Nephron (organoid): ENCODE data around the gene NINL.

Source experiments
- H3K27ac Mint-ChIP-seq, 3 experiments: 2 replicates each; pipeline ENCODE4 v1.8.0; 2020; ENCODE audit warnings: mixed read lengths in 3 of 3, mild to moderate bottlenecking in 2 of 3, moderate library complexity in 1 of 3
- H3K27me3 Mint-ChIP-seq: 2 replicates; pipeline ENCODE4 v1.8.0; 2021; ENCODE audit warnings: low read depth, mild to moderate bottlenecking, moderate library complexity, mixed read lengths
- H3K36me3 Mint-ChIP-seq: 2 replicates; pipeline ENCODE4 v1.8.0; 2020; ENCODE audit warnings: low read depth, mixed read lengths
- H3K4me1 Mint-ChIP-seq: 2 replicates; pipeline ENCODE4 v1.8.0; 2020; ENCODE audit warnings: mixed read lengths
- H3K4me3 Mint-ChIP-seq, 3 experiments: 2 replicates each; pipeline ENCODE4 v1.8.0; 2020; ENCODE audit warnings: mild to moderate bottlenecking in 3 of 3, mixed read lengths in 3 of 3, moderate library complexity in 2 of 3
- H3K9me3 Mint-ChIP-seq: 2 replicates; pipeline ENCODE4 v1.8.0; 2020; ENCODE audit warnings: mixed read lengths
- TF ChIP-seq, protein P1 (sequence below), 3 experiments: fragments of 200-600 bp; sonication (generic); IDR thresholded peaks; one replicate each; pipeline ENCODE4 v1.5.0; 2021; ENCODE audit warnings: antibody characterized with exemption in 3 of 3; ENCODE audit not compliant: unreplicated experiment in 3 of 3

Gene NINL

DNA sequence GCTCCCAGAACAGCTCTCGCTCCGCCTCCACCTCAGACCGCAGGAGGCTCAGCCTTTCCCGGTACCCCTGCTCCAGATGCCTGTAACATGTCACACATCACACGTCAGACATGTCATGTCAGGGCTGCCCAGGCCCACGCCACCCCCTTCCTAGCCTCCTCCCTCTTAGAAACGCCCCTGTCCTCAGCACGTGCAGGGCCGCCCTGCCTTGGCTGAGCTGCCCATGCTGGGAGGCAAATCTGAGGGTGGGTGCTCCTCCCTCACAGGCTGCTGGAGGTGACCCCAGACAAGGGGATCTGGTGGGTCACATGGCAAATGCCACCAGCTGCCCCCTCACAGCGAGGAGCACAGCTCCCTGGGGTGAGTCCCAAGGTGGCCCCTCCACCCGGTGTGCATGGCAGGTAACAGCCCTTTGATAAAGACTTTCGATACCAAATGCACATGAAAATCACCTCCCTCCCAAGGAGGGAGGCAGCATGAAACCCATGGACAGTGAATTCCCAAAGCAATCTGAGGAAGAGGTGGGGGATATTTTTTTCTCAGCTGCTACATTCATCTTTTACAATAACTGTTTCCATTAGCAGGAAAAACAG lies 93.8 kb downstream of the NINL start:
- H3K4me3 Mint-ChIP-seq: no peak overlapping the region
- H3K27me3 Mint-ChIP-seq: no peaks in the 10 kb centered on the region
- peaks cover under 1% of the 10 kb centered on the region for H3K4me1 Mint-ChIP-seq
- no peaks in the 10 kb centered on the region for H3K9me3 Mint-ChIP-seq
- peaks cover 27% of the 10 kb centered on the region for H3K36me3 Mint-ChIP-seq
- no peak overlapping the region for H3K27ac Mint-ChIP-seq
- TF ChIP-seq, protein P1, sequence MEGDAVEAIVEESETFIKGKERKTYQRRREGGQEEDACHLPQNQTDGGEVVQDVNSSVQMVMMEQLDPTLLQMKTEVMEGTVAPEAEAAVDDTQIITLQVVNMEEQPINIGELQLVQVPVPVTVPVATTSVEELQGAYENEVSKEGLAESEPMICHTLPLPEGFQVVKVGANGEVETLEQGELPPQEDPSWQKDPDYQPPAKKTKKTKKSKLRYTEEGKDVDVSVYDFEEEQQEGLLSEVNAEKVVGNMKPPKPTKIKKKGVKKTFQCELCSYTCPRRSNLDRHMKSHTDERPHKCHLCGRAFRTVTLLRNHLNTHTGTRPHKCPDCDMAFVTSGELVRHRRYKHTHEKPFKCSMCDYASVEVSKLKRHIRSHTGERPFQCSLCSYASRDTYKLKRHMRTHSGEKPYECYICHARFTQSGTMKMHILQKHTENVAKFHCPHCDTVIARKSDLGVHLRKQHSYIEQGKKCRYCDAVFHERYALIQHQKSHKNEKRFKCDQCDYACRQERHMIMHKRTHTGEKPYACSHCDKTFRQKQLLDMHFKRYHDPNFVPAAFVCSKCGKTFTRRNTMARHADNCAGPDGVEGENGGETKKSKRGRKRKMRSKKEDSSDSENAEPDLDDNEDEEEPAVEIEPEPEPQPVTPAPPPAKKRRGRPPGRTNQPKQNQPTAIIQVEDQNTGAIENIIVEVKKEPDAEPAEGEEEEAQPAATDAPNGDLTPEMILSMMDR (IDR thresholded peaks at IDR 0.05; ENCODE audit: unreplicated experiment in 3 of 3): no peak

GRCh38 chr20:25490656-25491445 lies 94.5 kb downstream of the NINL start:
- Mint-ChIP-seq H3K9me3 (no peaks in the 10 kb centered on the region), H3K27me3 (no peaks in the 10 kb centered on the region), H3K36me3 (peaks cover 29% of the 10 kb centered on the region), H3K4me1 (peaks cover 5% of the 10 kb centered on the region), H3K27ac (no peak overlapping the region), H3K4me3 (no peak overlapping the region)
- TF ChIP-seq, protein P1 (IDR thresholded peaks at IDR 0.05; ENCODE audit: unreplicated experiment in 3 of 3): no peak

GRCh38 chr20:25489221-25489871 lies 96.0 kb downstream of the NINL start:
- H3K36me3 Mint-ChIP-seq: peaks cover 38% of the 10 kb centered on the region
- TF ChIP-seq, protein P1 (IDR thresholded peaks at IDR 0.05; ENCODE audit: unreplicated experiment in 3 of 3): no peak
- H3K27ac Mint-ChIP-seq: no peak overlapping the region
- peaks cover 5% of the 10 kb centered on the region for H3K4me1 Mint-ChIP-seq
- no peaks in the 10 kb centered on the region for H3K27me3 Mint-ChIP-seq
- H3K9me3 Mint-ChIP-seq: no peaks in the 10 kb centered on the region
- no peak overlapping the region for H3K4me3 Mint-ChIP-seq

DNA sequence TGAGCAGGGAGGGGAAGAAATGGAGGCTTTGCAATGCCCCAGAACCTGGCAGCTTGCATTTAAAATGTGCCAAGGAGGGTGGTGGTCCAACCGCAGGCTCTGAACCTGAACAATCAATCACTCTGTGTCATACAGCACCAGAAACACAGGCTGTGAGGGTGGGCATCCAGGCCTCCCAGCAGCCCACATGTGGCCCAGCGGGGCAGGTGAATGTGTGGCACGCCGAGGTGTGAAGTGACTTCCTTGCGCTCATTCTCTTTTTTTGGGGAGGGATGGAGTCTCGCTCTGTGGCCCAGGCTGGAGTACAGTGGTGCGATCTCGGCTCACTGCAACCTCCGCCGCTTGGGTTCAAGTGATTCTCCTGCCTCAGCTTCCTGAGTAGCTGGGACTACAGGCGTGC lies 97.4 kb downstream of the NINL start:
- Mint-ChIP-seq H3K4me1 (peaks cover 5% of the 10 kb centered on the region), H3K27me3 (peaks cover 5% of the 10 kb centered on the region), H3K27ac (peak overlapping the region in 2 of 3 experiments; percentile 44 to 77), H3K4me3 (no peak overlapping the region), H3K9me3 (no peaks in the 10 kb centered on the region), H3K36me3 (peaks cover 50% of the 10 kb centered on the region)
- TF ChIP-seq, protein P1 (IDR thresholded peaks at IDR 0.05; ENCODE audit: unreplicated experiment in 3 of 3): no peak

DNA sequence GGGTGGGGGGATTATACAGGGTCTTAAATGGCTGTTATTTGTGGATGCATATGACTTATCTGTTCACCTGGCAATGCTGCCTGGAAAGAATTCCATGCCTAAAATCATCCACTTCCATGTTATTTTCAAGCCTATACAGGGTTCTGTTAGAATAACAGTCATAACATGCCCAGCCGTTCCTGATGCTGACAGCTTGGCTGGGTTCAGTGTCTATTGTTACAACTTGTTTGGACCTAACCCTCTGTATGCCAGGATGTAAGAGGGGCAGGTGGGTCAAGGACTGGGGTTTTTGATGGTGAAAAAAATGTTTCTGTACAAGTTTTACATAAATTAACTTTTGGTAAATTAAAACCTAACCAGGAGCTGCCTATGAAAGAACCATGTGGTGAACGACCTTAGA lies 98.0 kb downstream of the NINL start:
- H3K27me3 Mint-ChIP-seq: peaks cover 5% of the 10 kb centered on the region
- peaks cover 5% of the 10 kb centered on the region for H3K4me1 Mint-ChIP-seq
- no peaks in the 10 kb centered on the region for H3K9me3 Mint-ChIP-seq
- TF ChIP-seq, protein P1 (IDR thresholded peaks at IDR 0.05; ENCODE audit: unreplicated experiment in 3 of 3): no peak
- peak overlapping the region; percentile 44 to 77 (median 64) for H3K27ac Mint-ChIP-seq
- H3K36me3 Mint-ChIP-seq: peaks cover 50% of the 10 kb centered on the region
- H3K4me3 Mint-ChIP-seq: no peak overlapping the region
